ENCODE data around the gene CA12. TPM values are rescaled to one million over a fixed set of nuclear protein-coding genes. Genes with fewer than 3 reads are reported as not detected.
A peak's percentile ranks its signal among the peaks of the same experiment; 100 is the strongest.

CA12 gene
- total RNA-seq, 2 donors from 2014 or later: 8.1 to 26.8 TPM

DNA sequence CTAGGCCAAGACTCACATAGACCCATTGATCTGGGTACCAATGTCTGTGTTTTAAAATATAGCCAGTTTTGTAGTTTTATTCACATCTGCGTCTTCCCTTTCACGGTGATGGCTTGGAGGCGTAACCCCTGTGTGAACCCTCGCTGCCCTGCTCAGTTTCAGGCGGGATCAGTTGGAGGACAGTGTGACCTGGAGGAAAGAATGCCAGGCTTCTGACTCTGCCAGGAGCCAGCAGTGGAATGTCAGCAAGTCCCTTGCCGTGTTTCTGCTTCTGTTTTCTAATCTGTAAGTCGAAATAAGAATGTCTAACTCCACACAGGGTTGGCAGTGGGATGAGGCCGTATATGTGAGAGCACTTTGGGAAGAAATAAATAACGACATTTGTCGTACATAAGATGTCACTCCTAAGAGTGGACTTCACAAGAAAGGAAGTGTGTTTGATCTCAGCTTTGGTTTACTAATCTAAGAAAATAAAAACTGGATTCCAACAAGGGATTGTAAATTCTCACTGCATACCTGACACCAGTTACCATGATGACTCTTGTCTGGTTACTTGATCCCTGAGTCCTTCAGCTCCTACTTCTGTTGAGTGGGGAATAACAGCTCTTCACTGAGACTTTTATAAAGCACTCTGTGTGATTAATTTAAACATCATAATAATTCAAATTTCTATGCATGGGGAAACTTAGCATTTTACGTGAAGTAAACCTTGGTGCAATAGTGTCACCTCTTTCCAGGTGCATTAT, 6.3 kb upstream of the CA12 start:
- Histone ChIP-seq H3K27me3 (replicated peaks; ENCODE audit: insufficient read depth) (no peaks in the 10 kb centered on the region), H3K27ac (no peak overlapping the region), H3K9me3 (no peaks in the 10 kb centered on the region), H3K36me3 (no peaks in the 10 kb centered on the region), H3K4me1 (ENCODE audit: control insufficient read depth in 1 of 2, low read depth in 2 of 2) (peaks cover 0 to 8% of the 10 kb centered on the region in 2 donors), H3K4me3 (no peak overlapping the region)
- DNase-seq (ENCODE audit: low spot score) (no peak), ATAC-seq (ENCODE audit: insufficient number of reproducible peaks, low FRiP score, low read depth) (no peak)
- TF ChIP-seq, protein P1, sequence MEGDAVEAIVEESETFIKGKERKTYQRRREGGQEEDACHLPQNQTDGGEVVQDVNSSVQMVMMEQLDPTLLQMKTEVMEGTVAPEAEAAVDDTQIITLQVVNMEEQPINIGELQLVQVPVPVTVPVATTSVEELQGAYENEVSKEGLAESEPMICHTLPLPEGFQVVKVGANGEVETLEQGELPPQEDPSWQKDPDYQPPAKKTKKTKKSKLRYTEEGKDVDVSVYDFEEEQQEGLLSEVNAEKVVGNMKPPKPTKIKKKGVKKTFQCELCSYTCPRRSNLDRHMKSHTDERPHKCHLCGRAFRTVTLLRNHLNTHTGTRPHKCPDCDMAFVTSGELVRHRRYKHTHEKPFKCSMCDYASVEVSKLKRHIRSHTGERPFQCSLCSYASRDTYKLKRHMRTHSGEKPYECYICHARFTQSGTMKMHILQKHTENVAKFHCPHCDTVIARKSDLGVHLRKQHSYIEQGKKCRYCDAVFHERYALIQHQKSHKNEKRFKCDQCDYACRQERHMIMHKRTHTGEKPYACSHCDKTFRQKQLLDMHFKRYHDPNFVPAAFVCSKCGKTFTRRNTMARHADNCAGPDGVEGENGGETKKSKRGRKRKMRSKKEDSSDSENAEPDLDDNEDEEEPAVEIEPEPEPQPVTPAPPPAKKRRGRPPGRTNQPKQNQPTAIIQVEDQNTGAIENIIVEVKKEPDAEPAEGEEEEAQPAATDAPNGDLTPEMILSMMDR (IDR thresholded peaks at IDR 0.05): no peak

DNA sequence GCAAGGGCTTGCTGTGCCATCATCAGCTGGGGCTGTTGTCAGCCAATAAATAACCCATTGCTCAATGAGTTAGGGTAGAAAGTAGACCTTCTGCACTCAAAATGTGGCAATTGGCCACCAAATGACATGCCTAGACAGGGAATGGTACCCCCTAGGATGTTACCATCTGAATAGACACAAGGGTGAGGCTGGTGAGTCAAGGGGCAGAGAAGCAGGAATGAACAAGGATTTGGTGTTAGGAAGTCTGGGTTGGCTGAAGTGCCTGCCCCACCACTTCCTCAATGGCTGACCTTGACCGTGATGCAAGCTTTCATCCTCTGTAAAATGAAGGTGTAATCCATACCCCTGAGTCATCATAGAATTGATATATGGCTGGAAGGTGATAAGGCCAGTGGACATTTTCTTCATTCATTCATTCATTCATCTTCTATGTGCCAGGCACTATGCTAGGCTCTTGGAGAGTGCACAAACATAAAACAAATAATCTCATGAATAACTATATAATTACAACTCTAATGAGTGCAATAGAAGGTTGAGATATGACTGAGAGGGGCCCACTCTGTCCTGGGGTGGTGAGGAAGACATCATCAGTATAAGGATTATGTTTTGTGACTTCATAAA, 4.4 kb upstream of the CA12 start:
- no peaks in the 10 kb centered on the region for H3K27me3 ChIP-seq (replicated peaks; ENCODE audit: insufficient read depth)
- ATAC-seq (ENCODE audit: insufficient number of reproducible peaks, low FRiP score, low read depth) (no peak), DNase-seq (ENCODE audit: low spot score) (no peak)
- H3K27ac ChIP-seq: no peak overlapping the region
- peaks cover 0 to 13% of the 10 kb centered on the region in 2 donors for H3K4me1 ChIP-seq (ENCODE audit: control insufficient read depth in 1 of 2, low read depth in 2 of 2)
- no peaks in the 10 kb centered on the region for H3K36me3 ChIP-seq
- TF ChIP-seq, protein P1 (IDR thresholded peaks at IDR 0.05): no peak
- H3K4me3 ChIP-seq: no peak overlapping the region
- H3K9me3 ChIP-seq: no peaks in the 10 kb centered on the region

DNA sequence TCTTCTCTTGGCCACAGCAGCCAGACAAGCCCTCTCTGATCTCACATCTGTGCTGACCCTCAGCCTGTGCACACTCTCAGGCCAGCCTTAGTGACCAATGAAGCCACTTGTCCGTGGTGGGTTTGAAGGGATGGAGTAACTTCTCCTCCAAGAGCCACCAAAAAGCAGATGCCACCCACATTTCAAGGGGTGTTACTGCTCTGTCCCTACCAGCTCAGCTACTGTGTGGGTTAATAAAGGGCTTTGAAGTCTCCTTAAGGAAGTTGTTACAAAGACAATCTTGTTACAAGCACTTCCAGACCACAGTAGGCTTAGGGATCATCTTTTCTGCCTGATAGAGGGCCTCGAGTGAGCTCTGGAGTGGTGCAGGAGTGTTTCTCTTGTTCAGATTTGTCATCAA, 3.3 kb upstream of the CA12 start:
- ATAC-seq (ENCODE audit: insufficient number of reproducible peaks, low FRiP score, low read depth): no peak

DNA sequence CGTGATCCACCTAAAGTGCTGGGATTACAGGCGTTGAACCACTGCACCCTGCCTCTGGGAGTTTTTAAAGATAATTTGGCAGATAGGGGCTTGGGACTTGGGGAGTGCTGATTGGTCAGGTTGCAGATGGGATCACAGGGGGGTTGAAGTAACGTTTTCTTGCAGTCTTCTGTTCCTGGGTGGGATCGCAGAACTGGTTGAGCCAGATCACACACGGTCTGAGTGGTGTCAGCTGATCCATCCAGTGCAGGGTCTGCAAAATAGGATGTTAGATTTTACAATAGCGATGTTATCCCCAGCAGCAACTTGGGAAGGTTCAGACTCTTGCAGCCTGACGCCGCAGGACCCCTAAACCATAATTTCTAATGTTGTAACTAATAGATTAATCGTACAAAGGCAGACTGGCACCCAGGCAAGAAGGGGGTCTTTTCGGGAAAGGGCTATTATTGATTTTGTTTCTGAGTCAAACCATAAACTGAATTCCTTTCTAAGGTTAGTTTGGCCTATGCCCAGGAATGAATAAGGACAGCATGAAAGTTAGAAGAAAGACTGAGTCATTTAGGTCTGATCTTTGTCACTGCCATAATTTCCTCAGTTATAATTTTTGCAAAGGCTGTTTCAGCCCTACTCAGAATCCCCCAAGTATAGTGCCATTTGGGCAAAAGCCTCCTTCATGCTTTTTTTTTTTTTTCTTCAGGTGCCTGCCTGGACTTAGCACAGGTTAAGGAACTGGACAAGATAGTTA, 1.5 kb upstream of the CA12 start:
- Histone ChIP-seq H3K27me3 (replicated peaks; ENCODE audit: insufficient read depth) (no peaks in the 10 kb centered on the region), H3K4me1 (ENCODE audit: control insufficient read depth in 1 of 2, low read depth in 2 of 2) (peaks cover 2 to 19% of the 10 kb centered on the region in 2 donors), H3K9me3 (no peaks in the 10 kb centered on the region), H3K36me3 (no peaks in the 10 kb centered on the region), H3K4me3 (no peak overlapping the region), H3K27ac (no peak overlapping the region)
- no peak for ATAC-seq (ENCODE audit: insufficient number of reproducible peaks, low FRiP score, low read depth)
- TF ChIP-seq, protein P1 (IDR thresholded peaks at IDR 0.05): no peak
- no peak for DNase-seq (ENCODE audit: low spot score)

More for the DNA sequence above, 3.3 kb upstream of the CA12 start:
- TF ChIP-seq, protein P1 (IDR thresholded peaks at IDR 0.05): no peak
- no peaks in the 10 kb centered on the region for H3K36me3 ChIP-seq
- no peaks in the 10 kb centered on the region for H3K9me3 ChIP-seq
- no peaks in the 10 kb centered on the region for H3K27me3 ChIP-seq (replicated peaks; ENCODE audit: insufficient read depth)
- no peak overlapping the region for H3K4me3 ChIP-seq
- peaks cover 2 to 17% of the 10 kb centered on the region in 2 donors for H3K4me1 ChIP-seq (ENCODE audit: control insufficient read depth in 1 of 2, low read depth in 2 of 2)
- no peak for DNase-seq (ENCODE audit: low spot score)
- no peak overlapping the region for H3K27ac ChIP-seq

DNA sequence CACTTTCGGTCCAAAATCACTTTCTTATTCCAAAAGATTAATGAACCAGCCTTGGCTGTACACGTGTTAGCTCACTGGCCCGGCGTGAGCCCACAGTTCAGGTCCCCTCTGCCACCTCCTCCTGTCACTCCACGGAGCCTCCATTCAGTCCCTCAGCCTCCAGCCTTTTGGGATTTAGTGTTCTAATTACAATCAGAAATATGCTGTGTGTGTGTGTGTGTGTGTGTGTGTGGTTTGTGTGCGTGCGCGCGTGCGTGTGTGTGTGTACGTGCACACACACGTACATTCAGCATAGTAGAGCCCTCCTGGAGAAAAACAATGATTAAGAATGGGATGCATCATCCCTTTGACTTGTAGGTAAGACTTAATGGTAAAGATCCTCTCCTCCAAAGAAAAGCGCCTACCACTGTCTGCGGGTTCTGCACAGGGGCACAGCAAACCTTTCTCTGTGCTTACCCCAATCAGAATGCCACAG, 801 bp downstream of the CA12 start:
- TF ChIP-seq, protein P1 (IDR thresholded peaks at IDR 0.05): no peak
- H3K4me1 ChIP-seq (ENCODE audit: control insufficient read depth in 1 of 2, low read depth in 2 of 2): peaks cover 5 to 20% of the 10 kb centered on the region in 2 donors
- no peak overlapping the region for H3K27ac ChIP-seq
- ATAC-seq (ENCODE audit: insufficient number of reproducible peaks, low FRiP score, low read depth): no peak
- H3K9me3 ChIP-seq: no peaks in the 10 kb centered on the region
- no peaks in the 10 kb centered on the region for H3K27me3 ChIP-seq (replicated peaks; ENCODE audit: insufficient read depth)
- DNase-seq (ENCODE audit: low spot score): no peak
- H3K4me3 ChIP-seq: peak overlapping the region; percentile 73
- H3K36me3 ChIP-seq: no peaks in the 10 kb centered on the region

Data from thoracic aorta (tissue), 2 donors.